Measurements from ENCODE around the gene NEU2.
"Not testable (repeated sequence)": the region's sequence is repeated elsewhere in the genome, so short reads cannot be mapped to it uniquely, and the experiment has no call there.

Gene NEU2

GRCh38 chr2:233034091-233034882 lies 1.8 kb downstream of the NEU2 start:
- no peak for DNase-seq (ENCODE audit: low read depth in 2 of 2)

- DNase-seq (ENCODE audit: low read depth in 2 of 2) = no peak
Observed at GRCh38 chr2:233035426-233036161, 3.1 kb downstream of the NEU2 start.

- DNase-seq (ENCODE audit: low read depth in 2 of 2) = no peak
Observed at GRCh38 chr2:233036162-233036838, 3.8 kb downstream of the NEU2 start.

GRCh38 chr2:233037078-233037477 lies 4.6 kb downstream of the NEU2 start:
- no peak for DNase-seq (ENCODE audit: low read depth in 2 of 2)

- DNase-seq (ENCODE audit: low read depth in 2 of 2) = no peak
Observed at GRCh38 chr2:233039212-233039845, 6.9 kb downstream of the NEU2 start.

GRCh38 chr2:233039846-233040530 lies 7.5 kb downstream of the NEU2 start:
- DNase-seq (ENCODE audit: low read depth in 2 of 2) = no peak

GRCh38 chr2:233040571-233040970 lies 8.1 kb downstream of the NEU2 start:
- no peak for DNase-seq (ENCODE audit: low read depth in 2 of 2)

GRCh38 chr2:233041722-233042323 lies 9.4 kb downstream of the NEU2 start:
- no peak for DNase-seq (ENCODE audit: low read depth in 2 of 2)

- DNase-seq (ENCODE audit: low read depth in 2 of 2) = no peak
Observed at GRCh38 chr2:233042549-233042948, 10.1 kb downstream of the NEU2 start.

- no peak for DNase-seq (ENCODE audit: low read depth in 2 of 2)
Observed at GRCh38 chr2:233044974-233045605, 12.6 kb downstream of the NEU2 start.

GRCh38 chr2:233047206-233047605 lies 14.7 kb downstream of the NEU2 start:
- no peak for DNase-seq (ENCODE audit: low read depth in 2 of 2)

- DNase-seq (ENCODE audit: low read depth in 2 of 2) = no peak
Observed at GRCh38 chr2:233047667-233048066, 15.2 kb downstream of the NEU2 start.

GRCh38 chr2:233048569-233049193 lies 16.2 kb downstream of the NEU2 start:
- DNase-seq (ENCODE audit: low read depth in 2 of 2) = no peak

GRCh38 chr2:233049194-233049761 lies 16.8 kb downstream of the NEU2 start:
- DNase-seq (ENCODE audit: low read depth in 2 of 2) = no peak

- DNase-seq (ENCODE audit: low read depth in 2 of 2) = no peak
Observed at GRCh38 chr2:233051241-233052149, 19.0 kb downstream of the NEU2 start.

- not testable (repeated sequence) for DNase-seq (ENCODE audit: low read depth in 2 of 2)
Observed at GRCh38 chr2:233052517-233052916, 20.0 kb downstream of the NEU2 start.

GRCh38 chr2:233053928-233054784 lies 21.7 kb downstream of the NEU2 start:
- DNase-seq (ENCODE audit: low read depth in 2 of 2) = peak; percentile 72 to 78

GRCh38 chr2:233055362-233055761 lies 22.9 kb downstream of the NEU2 start:
- no peak for DNase-seq (ENCODE audit: low read depth in 2 of 2)
